T-helper 17 cell (primary cell): ENCODE measurements around the gene PDGFA. TPM values are rescaled to one million over a fixed set of nuclear protein-coding genes. Genes with fewer than 3 reads are reported as not detected.

Experiments used
- ATAC-seq: fragments of 150-1000 bp; cut with Tn5 transposase; 2 replicates; pipeline ENCODE4 v1.10.0; 2021; ENCODE audit warnings: mild to moderate bottlenecking, moderate library complexity
- DNase-seq, 3 donors: peaks; one replicate each; pipeline versions ENCODE4 v3.0.0 to v3.0.0-alpha.2; 2020 to 2021
- H3K9me3 ChIP-seq: one replicate; pipeline ENCODE4 v1.7.0; 2013; ENCODE audit warnings: low read length, mild to moderate bottlenecking; ENCODE audit not compliant: control insufficient read depth, poor library complexity, severe bottlenecking
- H3K27ac Mint-ChIP-seq: one replicate; pipeline ENCODE4 v1.8.0; 2022; ENCODE audit warnings: mild to moderate bottlenecking, moderate library complexity, mixed read lengths
- H3K27me3 Mint-ChIP-seq: one replicate; pipeline ENCODE4 v1.8.0; 2022; ENCODE audit warnings: mixed read lengths
- H3K36me3 Mint-ChIP-seq: one replicate; pipeline ENCODE4 v1.8.0; 2022; ENCODE audit warnings: low read depth, mixed read lengths
- H3K4me1 Mint-ChIP-seq: one replicate; pipeline ENCODE4 v1.8.0; 2022; ENCODE audit warnings: mild to moderate bottlenecking, mixed read lengths
- H3K4me3 Mint-ChIP-seq: one replicate; pipeline ENCODE4 v1.8.0; 2022; ENCODE audit warnings: mild to moderate bottlenecking, moderate library complexity, mixed read lengths
- total RNA-seq, 4 donors: library from RNA in 2 of 4; stranded (reverse) in 2 of 4; gene quantifications; one replicate each; pipeline ENCODE4 v1.2.3 and lab custom pipeline; 2022 to 2026

PDGFA gene
- total RNA-seq, 2 donors from 2014 or later: 2.0 to 20.2 TPM

- H3K4me1 Mint-ChIP-seq: peaks cover 6% of the 10 kb centered on the region
- ATAC-seq (no peak), DNase-seq (no peak)
- H3K9me3 ChIP-seq: no peaks in the 10 kb centered on the region
- H3K36me3 Mint-ChIP-seq: no peaks in the 10 kb centered on the region
- no peak overlapping the region for H3K27ac Mint-ChIP-seq
- peaks cover 11% of the 10 kb centered on the region for H3K27me3 Mint-ChIP-seq
- peak overlapping the region; percentile 21 for H3K4me3 Mint-ChIP-seq
Observed at GRCh38 chr7:522951-523314, 3.3 kb upstream of the PDGFA start.

GRCh38 chr7:522071-522950, 2.7 kb upstream of the PDGFA start:
- ATAC-seq (peak; percentile 51), DNase-seq (no peak)
- peaks cover 9% of the 10 kb centered on the region for H3K4me1 Mint-ChIP-seq
- H3K27ac Mint-ChIP-seq: no peak overlapping the region
- H3K9me3 ChIP-seq: no peaks in the 10 kb centered on the region
- peak overlapping the region; percentile 71 for H3K4me3 Mint-ChIP-seq
- no peaks in the 10 kb centered on the region for H3K36me3 Mint-ChIP-seq
- H3K27me3 Mint-ChIP-seq: peaks cover 15% of the 10 kb centered on the region

GRCh38 chr7:521221-522070, 1.8 kb upstream of the PDGFA start:
- Mint-ChIP-seq H3K4me3 (peak overlapping the region; percentile 71), H3K27me3 (peaks cover 15% of the 10 kb centered on the region), H3K27ac (no peak overlapping the region), H3K36me3 (no peaks in the 10 kb centered on the region), H3K4me1 (peaks cover 9% of the 10 kb centered on the region)
- no peaks in the 10 kb centered on the region for H3K9me3 ChIP-seq
- DNase-seq (no peak), ATAC-seq (no peak)

GRCh38 chr7:520503-521161, 986 bp upstream of the PDGFA start:
- peaks cover 11% of the 10 kb centered on the region for H3K4me1 Mint-ChIP-seq
- H3K27me3 Mint-ChIP-seq: peaks cover 15% of the 10 kb centered on the region
- peak overlapping the region; percentile 71 for H3K4me3 Mint-ChIP-seq
- no peaks in the 10 kb centered on the region for H3K36me3 Mint-ChIP-seq
- H3K9me3 ChIP-seq: no peaks in the 10 kb centered on the region
- ATAC-seq (no peak), DNase-seq (no peak)
- no peak overlapping the region for H3K27ac Mint-ChIP-seq

DNA sequence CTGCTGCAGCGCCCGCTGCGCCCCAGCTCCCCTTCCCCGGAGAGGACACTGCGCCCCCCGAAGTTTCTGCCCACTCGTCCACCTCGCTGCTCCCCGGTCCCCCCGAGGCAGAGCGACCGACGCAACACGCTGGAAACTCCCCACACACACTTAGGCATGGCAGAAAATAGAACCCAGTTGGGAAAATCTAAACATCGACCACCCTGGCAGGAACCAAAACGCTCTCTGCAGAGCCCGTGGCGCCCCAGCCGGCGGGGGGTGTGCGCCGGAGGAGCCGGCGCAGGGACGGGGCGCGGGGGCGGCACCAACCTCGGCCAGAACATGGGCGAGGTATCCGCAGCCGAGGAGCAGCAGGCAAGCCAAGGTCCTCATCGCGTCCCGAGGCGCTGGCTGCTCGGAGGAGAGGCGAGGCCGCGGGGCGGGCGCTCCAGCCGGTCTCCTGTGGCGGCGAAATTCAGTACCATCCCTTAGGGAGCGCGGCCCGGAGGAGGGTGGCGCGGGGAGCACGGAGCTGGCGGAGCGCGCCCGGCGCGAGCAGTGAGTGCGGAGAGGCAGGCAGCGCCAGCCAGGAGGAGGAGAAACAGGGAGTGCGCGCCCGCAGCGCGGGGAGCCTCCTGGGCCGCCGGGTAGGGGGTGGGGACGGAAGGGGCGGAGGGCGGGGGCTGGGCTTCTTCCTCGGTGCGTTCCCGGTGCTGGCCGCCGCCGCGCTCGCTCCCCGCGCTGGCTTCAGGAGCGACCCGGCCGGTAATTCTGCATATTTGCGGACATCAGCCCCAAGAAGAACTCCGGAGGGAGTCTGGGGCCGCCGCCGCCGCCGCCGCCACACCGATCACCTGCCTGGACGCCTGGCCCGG, 789 bp downstream of the PDGFA start:
- H3K9me3 ChIP-seq: no peaks in the 10 kb centered on the region
- H3K27me3 Mint-ChIP-seq: peaks cover 21% of the 10 kb centered on the region
- peaks cover 11% of the 10 kb centered on the region for H3K4me1 Mint-ChIP-seq
- H3K27ac Mint-ChIP-seq: no peak overlapping the region
- H3K36me3 Mint-ChIP-seq: no peaks in the 10 kb centered on the region
- peak overlapping the region; percentile 81 for H3K4me3 Mint-ChIP-seq
- ATAC-seq (peak; percentile 34), DNase-seq (no peak)

- no peaks in the 10 kb centered on the region for H3K9me3 ChIP-seq
- Mint-ChIP-seq H3K27ac (no peak overlapping the region), H3K27me3 (peaks cover 21% of the 10 kb centered on the region), H3K4me1 (peaks cover 11% of the 10 kb centered on the region), H3K36me3 (no peaks in the 10 kb centered on the region), H3K4me3 (peak overlapping the region; percentile 81)
- ATAC-seq (no peak), DNase-seq (no peak)
Observed at GRCh38 chr7:517774-518629, 1.6 kb downstream of the PDGFA start.

GRCh38 chr7:516606-517456, 2.8 kb downstream of the PDGFA start:
- Mint-ChIP-seq H3K36me3 (no peaks in the 10 kb centered on the region), H3K27me3 (peaks cover 21% of the 10 kb centered on the region), H3K27ac (no peak overlapping the region), H3K4me1 (peaks cover 9% of the 10 kb centered on the region), H3K4me3 (no peak overlapping the region)
- DNase-seq (no peak), ATAC-seq (no peak)
- no peaks in the 10 kb centered on the region for H3K9me3 ChIP-seq

DNA sequence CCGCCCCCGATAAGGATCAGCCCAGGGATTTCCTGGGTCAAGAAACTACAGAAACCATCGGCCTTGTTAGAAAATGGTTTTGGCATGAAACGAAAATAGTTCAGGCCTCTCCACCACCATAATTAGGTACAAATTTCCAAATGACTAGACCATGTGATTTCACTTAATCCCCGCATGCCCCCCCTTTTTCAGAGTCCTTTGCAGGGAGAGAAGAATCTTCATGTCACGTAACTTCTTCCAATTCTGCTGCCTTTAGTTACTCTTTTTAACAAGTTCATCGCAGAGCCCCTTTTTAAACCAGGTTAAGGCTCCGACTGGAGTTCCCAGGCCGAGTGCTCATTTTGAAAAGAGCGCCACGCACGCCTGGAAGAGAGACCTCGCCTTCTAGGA, 3.4 kb downstream of the PDGFA start:
- H3K27ac Mint-ChIP-seq: no peak overlapping the region
- DNase-seq (no peak), ATAC-seq (no peak)
- peaks cover 9% of the 10 kb centered on the region for H3K4me1 Mint-ChIP-seq
- H3K4me3 Mint-ChIP-seq: peak overlapping the region; percentile 52
- H3K36me3 Mint-ChIP-seq: no peaks in the 10 kb centered on the region
- no peaks in the 10 kb centered on the region for H3K9me3 ChIP-seq
- H3K27me3 Mint-ChIP-seq: peaks cover 21% of the 10 kb centered on the region

DNA sequence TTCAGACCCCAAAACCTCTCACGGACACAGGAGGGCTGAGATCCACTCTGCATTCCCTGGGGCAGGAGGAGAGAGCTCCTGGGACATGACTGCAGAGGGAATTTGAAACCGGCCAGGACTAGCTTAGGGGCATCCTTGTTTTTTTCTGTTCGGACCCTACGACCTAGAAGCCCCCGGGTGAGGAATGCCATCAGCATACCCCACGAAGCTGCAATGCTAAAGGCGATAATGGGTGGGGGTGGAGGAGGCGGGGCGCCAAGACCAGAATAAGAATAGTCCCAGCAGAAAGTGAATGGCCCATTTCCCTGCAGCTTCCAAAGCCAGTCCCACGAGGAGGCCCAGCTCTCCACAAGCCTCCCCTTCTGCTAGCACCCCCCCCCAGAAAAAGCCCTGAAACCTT, 4.0 kb downstream of the PDGFA start:
- no peak overlapping the region for H3K4me3 Mint-ChIP-seq
- no peak for ATAC-seq

DNA sequence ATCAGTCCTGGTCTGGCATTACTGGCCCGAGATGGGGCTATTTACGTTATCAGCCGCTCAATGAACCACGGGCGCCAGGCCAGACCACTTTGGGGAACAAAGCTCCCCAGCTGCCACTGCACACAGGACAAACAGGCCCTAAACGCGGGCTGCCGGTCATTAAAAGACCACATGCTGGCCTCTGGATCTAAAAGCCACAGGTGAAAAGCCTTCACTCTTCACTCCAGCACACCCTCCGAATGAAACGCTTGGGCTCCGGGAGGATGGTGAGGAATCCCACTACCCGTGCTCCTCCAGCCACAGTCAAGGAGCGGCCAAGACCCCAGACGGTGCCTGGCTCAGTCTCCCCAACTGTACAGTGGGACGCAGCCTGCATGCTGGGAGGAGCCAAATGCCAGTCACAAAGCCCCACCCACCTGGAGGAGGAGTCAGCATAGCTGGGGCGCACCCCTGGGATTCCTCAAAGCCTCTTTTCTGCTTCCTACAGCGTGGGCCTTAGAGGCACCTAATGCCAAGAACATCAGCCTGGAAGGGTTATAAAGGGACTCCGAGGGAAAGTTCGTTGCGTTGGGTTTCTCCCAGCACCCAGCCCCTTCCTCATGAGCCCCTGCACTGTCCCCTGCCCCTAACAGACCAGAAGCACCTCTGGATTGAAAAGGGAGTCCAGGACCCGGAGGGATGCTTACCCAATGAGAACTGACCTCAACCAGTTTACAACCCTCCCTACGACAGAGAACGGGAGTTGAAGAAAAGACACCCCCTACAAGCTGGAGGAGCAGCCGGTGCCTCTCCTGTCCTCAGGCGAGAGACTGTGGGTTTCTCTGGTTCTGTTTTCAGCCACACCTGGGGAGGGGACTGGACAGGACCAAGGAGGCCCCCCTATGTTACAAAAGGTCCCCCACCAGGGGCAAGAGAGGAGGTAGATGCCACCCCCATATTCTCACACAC, 4.7 kb downstream of the PDGFA start:
- no peak for DNase-seq
- no peak overlapping the region for H3K4me3 Mint-ChIP-seq
- no peak for ATAC-seq
- peaks cover 9% of the 10 kb centered on the region for H3K4me1 Mint-ChIP-seq
- H3K27me3 Mint-ChIP-seq: peaks cover 21% of the 10 kb centered on the region
- H3K9me3 ChIP-seq: no peaks in the 10 kb centered on the region
- H3K27ac Mint-ChIP-seq: no peak overlapping the region
- no peaks in the 10 kb centered on the region for H3K36me3 Mint-ChIP-seq

More for the DNA sequence above, 4.0 kb downstream of the PDGFA start:
- H3K27me3 Mint-ChIP-seq: peaks cover 21% of the 10 kb centered on the region
- no peaks in the 10 kb centered on the region for H3K9me3 ChIP-seq
- peaks cover 9% of the 10 kb centered on the region for H3K4me1 Mint-ChIP-seq
- H3K36me3 Mint-ChIP-seq: no peaks in the 10 kb centered on the region
- no peak overlapping the region for H3K27ac Mint-ChIP-seq
- DNase-seq: no peak
